ENCODE measurements around the gene LSM10. TPM values are rescaled to one million over a fixed set of nuclear protein-coding genes. Genes with fewer than 3 reads are reported as not detected.
A peak's percentile ranks its signal among the peaks of the same experiment; 100 is the strongest.

Gene LSM10
- total RNA-seq, 1 experiment from 2014 or later: 56.3 TPM

DNA sequence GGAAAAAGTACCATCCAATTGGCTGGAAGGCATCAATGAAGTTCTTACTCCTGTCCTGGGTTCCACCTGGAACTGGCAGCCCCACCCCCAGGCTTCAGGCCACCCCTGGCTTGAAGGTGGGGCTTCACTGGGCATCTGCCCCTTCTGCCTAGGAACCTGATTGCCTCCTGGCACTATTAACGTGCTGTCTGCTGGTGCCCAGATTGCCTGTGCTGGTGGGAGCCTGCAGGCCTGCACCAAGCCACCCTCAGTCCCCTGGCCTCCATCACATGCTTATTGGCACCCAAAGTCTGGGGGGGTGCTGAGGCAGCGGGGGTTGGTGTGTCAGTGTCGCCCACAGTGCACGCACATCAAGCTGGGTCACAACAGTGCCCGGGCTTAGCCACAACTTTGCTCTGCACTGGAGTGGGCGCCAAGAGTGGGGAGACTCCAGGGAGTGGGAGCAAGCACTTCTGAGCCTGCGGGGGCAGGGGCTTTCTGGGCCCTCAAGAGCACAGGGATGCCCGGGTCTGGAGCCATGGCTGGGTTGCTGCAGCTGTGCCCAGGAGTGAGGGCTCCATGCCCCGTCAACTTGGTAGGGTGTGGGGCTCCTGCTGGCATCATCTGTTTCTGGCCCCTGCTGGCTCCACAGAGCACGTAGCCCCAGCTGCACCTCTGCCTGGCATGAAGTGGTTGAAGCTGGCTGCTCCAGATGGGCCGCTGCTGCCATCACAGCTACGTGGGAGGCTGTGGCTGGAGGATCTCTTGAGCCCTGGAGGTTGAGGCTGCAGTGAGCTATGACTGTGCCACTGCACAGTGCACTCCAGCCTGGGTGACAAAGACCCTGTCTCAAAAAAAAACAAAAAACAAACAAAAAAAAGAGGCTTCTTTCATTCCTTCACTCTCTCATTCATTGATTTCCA, 4.1 kb upstream of the LSM10 start (continued):
- TF ChIP-seq, protein P1, sequence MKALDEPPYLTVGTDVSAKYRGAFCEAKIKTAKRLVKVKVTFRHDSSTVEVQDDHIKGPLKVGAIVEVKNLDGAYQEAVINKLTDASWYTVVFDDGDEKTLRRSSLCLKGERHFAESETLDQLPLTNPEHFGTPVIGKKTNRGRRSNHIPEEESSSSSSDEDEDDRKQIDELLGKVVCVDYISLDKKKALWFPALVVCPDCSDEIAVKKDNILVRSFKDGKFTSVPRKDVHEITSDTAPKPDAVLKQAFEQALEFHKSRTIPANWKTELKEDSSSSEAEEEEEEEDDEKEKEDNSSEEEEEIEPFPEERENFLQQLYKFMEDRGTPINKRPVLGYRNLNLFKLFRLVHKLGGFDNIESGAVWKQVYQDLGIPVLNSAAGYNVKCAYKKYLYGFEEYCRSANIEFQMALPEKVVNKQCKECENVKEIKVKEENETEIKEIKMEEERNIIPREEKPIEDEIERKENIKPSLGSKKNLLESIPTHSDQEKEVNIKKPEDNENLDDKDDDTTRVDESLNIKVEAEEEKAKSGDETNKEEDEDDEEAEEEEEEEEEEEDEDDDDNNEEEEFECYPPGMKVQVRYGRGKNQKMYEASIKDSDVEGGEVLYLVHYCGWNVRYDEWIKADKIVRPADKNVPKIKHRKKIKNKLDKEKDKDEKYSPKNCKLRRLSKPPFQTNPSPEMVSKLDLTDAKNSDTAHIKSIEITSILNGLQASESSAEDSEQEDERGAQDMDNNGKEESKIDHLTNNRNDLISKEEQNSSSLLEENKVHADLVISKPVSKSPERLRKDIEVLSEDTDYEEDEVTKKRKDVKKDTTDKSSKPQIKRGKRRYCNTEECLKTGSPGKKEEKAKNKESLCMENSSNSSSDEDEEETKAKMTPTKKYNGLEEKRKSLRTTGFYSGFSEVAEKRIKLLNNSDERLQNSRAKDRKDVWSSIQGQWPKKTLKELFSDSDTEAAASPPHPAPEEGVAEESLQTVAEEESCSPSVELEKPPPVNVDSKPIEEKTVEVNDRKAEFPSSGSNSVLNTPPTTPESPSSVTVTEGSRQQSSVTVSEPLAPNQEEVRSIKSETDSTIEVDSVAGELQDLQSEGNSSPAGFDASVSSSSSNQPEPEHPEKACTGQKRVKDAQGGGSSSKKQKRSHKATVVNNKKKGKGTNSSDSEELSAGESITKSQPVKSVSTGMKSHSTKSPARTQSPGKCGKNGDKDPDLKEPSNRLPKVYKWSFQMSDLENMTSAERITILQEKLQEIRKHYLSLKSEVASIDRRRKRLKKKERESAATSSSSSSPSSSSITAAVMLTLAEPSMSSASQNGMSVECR (CRISPR knock-in tag; IDR thresholded peaks at IDR 0.05; ENCODE audit: borderline replicate concordance): no peak
- TF ChIP-seq TEAD4 (CRISPR knock-in tag; IDR thresholded peaks at IDR 0.05): no peak
- no peak for TF ChIP-seq TCF7 (CRISPR knock-in tag; IDR thresholded peaks at IDR 0.05; ENCODE audit: low read depth)
- no peak for TF ChIP-seq OVOL2 (CRISPR knock-in tag; IDR thresholded peaks at IDR 0.05; ENCODE audit: borderline replicate concordance)
- no peak for TF ChIP-seq CREB1 (CRISPR knock-in tag; IDR thresholded peaks at IDR 0.05)

DNA sequence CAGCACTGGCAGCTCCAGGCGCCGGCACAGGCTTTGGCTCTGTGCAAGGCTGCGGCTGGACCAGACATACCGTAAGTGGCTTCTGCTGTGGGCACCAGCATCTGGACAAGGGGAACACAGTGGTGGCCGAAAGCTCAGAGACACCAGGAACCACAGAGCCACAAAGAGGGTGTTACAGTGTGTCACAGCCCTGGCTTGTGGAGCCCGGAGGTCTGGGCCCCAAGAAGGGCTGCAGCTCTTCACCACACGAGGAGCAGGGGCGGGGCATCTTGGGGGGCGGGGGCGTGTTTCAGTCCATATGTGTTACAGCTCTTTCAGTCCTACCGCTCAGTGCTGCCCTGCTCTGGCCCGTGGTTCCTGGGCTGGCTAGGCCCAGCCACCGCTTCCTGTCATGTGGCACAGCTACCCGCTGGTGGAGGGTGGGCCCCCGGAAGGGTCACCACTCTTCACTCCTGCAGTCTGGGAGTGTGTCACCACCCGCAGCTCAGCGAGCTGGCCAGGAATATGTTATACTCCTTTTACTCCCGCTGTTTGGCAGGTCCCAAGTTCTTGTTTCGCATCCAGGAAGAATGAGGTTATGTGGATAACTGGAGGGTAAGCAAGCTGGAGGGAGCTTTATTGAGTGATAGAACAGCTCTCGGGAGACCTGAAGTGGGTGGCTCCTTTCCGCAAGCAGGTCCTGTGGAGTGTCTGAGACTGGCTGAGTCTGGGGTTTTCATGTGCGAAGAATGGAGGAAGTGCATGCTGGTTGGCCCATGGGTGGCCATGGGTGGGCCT, 3.3 kb upstream of the LSM10 start:
- ATAC-seq (peak; percentile 87), DNase-seq (ENCODE audit: low spot score) (peak; percentile 94)
- H3K36me3 Mint-ChIP-seq: no peaks in the 10 kb centered on the region
- H3K27ac Mint-ChIP-seq: peak overlapping the region; percentile 98
- no peaks in the 10 kb centered on the region for H3K9me3 Mint-ChIP-seq
- ChIA-PET POLR2A (interaction anchor here (0.5 to 6.5 kb wide), 14 partner anchors 11 to 253 kb away, joined by 3 to 172 read pairs (median 6); partner anchors contain the start of genes EVA1B, MRPS15, SH3D21 and STK40), CTCF (interaction anchor here (0.6 to 5.5 kb wide), 14 partner anchors 11 to 880 kb away, joined by 3 to 37 read pairs (median 4); partner anchors contain the start of genes SH3D21 and TRAPPC3)
- H3K27me3 Mint-ChIP-seq (ENCODE audit: low read depth): no peaks in the 10 kb centered on the region; the same call in 1 of the 2 replicates
- peak overlapping the region; percentile 91 for H3K4me3 Mint-ChIP-seq
- peaks cover 24% of the 10 kb centered on the region for H3K4me1 Mint-ChIP-seq
- TF ChIP-seq, protein P2, sequence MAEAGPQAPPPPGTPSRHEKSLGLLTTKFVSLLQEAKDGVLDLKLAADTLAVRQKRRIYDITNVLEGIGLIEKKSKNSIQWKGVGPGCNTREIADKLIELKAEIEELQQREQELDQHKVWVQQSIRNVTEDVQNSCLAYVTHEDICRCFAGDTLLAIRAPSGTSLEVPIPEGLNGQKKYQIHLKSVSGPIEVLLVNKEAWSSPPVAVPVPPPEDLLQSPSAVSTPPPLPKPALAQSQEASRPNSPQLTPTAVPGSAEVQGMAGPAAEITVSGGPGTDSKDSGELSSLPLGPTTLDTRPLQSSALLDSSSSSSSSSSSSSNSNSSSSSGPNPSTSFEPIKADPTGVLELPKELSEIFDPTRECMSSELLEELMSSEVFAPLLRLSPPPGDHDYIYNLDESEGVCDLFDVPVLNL (CRISPR knock-in tag; IDR thresholded peaks at IDR 0.05; ENCODE audit: borderline replicate concordance, low read depth): no peak
- TF ChIP-seq, protein P3, sequence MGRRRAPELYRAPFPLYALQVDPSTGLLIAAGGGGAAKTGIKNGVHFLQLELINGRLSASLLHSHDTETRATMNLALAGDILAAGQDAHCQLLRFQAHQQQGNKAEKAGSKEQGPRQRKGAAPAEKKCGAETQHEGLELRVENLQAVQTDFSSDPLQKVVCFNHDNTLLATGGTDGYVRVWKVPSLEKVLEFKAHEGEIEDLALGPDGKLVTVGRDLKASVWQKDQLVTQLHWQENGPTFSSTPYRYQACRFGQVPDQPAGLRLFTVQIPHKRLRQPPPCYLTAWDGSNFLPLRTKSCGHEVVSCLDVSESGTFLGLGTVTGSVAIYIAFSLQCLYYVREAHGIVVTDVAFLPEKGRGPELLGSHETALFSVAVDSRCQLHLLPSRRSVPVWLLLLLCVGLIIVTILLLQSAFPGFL (CRISPR knock-in tag; IDR thresholded peaks at IDR 0.05; ENCODE audit: borderline replicate concordance): no peak
- no peak for TF ChIP-seq SMAD3 (CRISPR knock-in tag; IDR thresholded peaks at IDR 0.05; ENCODE audit: borderline replicate concordance)
- no peak for TF ChIP-seq ATF1 (CRISPR knock-in tag; IDR thresholded peaks at IDR 0.05)
- TF ChIP-seq, protein P4, sequence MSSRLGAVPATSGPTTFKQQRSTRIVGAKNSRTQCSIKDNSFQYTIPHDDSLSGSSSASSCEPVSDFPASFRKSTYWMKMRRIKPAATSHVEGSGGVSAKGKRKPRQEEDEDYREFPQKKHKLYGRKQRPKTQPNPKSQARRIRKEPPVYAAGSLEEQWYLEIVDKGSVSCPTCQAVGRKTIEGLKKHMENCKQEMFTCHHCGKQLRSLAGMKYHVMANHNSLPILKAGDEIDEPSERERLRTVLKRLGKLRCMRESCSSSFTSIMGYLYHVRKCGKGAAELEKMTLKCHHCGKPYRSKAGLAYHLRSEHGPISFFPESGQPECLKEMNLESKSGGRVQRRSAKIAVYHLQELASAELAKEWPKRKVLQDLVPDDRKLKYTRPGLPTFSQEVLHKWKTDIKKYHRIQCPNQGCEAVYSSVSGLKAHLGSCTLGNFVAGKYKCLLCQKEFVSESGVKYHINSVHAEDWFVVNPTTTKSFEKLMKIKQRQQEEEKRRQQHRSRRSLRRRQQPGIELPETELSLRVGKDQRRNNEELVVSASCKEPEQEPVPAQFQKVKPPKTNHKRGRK (CRISPR knock-in tag; IDR thresholded peaks at IDR 0.05; ENCODE audit: borderline replicate concordance): no peak
- TF ChIP-seq, protein P5, sequence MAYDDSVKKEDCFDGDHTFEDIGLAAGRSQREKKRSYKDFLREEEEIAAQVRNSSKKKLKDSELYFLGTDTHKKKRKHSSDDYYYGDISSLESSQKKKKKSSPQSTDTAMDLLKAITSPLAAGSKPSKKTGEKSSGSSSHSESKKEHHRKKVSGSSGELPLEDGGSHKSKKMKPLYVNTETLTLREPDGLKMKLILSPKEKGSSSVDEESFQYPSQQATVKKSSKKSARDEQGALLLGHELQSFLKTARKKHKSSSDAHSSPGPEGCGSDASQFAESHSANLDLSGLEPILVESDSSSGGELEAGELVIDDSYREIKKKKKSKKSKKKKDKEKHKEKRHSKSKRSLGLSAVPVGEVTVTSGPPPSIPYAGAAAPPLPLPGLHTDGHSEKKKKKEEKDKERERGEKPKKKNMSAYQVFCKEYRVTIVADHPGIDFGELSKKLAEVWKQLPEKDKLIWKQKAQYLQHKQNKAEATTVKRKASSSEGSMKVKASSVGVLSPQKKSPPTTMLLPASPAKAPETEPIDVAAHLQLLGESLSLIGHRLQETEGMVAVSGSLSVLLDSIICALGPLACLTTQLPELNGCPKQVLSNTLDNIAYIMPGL (CRISPR knock-in tag; IDR thresholded peaks at IDR 0.05): 0 out of 2 replicates have a peak, but pooled peaks have one; percentile 49
- TF ChIP-seq ETV6 (CRISPR knock-in tag; IDR thresholded peaks at IDR 0.05): no peak
- TF ChIP-seq, protein P6, sequence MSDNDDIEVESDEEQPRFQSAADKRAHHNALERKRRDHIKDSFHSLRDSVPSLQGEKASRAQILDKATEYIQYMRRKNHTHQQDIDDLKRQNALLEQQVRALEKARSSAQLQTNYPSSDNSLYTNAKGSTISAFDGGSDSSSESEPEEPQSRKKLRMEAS (CRISPR knock-in tag; IDR thresholded peaks at IDR 0.05): peak; percentile 69; the same call in 1 of the 2 replicates
- TF ChIP-seq, protein P7, sequence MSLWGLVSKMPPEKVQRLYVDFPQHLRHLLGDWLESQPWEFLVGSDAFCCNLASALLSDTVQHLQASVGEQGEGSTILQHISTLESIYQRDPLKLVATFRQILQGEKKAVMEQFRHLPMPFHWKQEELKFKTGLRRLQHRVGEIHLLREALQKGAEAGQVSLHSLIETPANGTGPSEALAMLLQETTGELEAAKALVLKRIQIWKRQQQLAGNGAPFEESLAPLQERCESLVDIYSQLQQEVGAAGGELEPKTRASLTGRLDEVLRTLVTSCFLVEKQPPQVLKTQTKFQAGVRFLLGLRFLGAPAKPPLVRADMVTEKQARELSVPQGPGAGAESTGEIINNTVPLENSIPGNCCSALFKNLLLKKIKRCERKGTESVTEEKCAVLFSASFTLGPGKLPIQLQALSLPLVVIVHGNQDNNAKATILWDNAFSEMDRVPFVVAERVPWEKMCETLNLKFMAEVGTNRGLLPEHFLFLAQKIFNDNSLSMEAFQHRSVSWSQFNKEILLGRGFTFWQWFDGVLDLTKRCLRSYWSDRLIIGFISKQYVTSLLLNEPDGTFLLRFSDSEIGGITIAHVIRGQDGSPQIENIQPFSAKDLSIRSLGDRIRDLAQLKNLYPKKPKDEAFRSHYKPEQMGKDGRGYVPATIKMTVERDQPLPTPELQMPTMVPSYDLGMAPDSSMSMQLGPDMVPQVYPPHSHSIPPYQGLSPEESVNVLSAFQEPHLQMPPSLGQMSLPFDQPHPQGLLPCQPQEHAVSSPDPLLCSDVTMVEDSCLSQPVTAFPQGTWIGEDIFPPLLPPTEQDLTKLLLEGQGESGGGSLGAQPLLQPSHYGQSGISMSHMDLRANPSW (CRISPR knock-in tag; conservative IDR thresholded peaks at IDR 0.05; ENCODE audit: low read depth): no peak
- no peak for TF ChIP-seq SOX15 (CRISPR knock-in tag; IDR thresholded peaks at IDR 0.05)
- TF ChIP-seq TEAD1 (CRISPR knock-in tag; IDR thresholded peaks at IDR 0.05): 0 out of 2 replicates have a peak, but pooled peaks have one; percentile 17
- no peak for TF ChIP-seq ZNF671 (CRISPR knock-in tag; IDR thresholded peaks at IDR 0.05)
- TF ChIP-seq, protein P8, sequence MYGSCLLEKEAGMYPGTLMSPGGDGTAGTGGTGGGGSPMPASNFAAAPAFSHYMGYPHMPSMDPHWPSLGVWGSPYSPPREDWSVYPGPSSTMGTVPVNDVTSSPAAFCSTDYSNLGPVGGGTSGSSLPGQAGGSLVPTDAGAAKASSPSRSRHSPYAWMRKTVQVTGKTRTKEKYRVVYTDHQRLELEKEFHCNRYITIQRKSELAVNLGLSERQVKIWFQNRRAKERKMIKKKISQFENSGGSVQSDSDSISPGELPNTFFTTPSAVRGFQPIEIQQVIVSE (CRISPR knock-in tag; IDR thresholded peaks at IDR 0.05; ENCODE audit: borderline replicate concordance): no peak; the same call in 1 of the 2 replicates
